Endothelial cell of umbilical vein (primary cell): ENCODE results near the gene FRMD4A. TPM values are rescaled to one million over a fixed set of nuclear protein-coding genes. Genes with fewer than 3 reads are reported as not detected.

ENCODE experiments used
- BruUV-seq: library from RNA; stranded (reverse); fragments of 400-500 nt; replicated peaks from 2 replicates; lab custom pipeline; 2021; lab: Mats Ljungman, UMichigan
- CTCF ChIA-PET: fragments of 300-600, 350-600 bp; sonication (Branson Sonifier 250); formaldehyde crosslinking; loops from one replicate; lab custom pipeline; 2021; ENCODE audit warnings: antibody characterized with exemption, inconsistent platforms; lab: Charles Lee
- POLR2A ChIA-PET: fragments of 300-600, 350-600 bp; sonication (Branson Sonifier 250); formaldehyde crosslinking; loops from one replicate; lab custom pipeline; 2021; ENCODE audit warnings: antibody characterized with exemption, inconsistent platforms; lab: Charles Lee
- DNase-seq: peaks from one replicate; pipeline ENCODE4 v3.0.0-alpha.2; 2011; ENCODE audit warnings: low read depth, low spot score
- FAIRE-seq: peaks from 2 replicates; lab custom pipeline; 2011; peaks lifted over from hg19 to GRCh38; lab: Jason Lieb, UNC
- H2AFZ ChIP-seq: 2 replicates; pipeline ENCODE4 v1.6.0; 2012; ENCODE audit warnings: low read depth, low read length, control low read depth, inconsistent platforms
- H3K27ac ChIP-seq: 2 replicates; pipeline ENCODE4 v1.5.1; 2011; ENCODE audit warnings: low read depth, mild to moderate bottlenecking, control low read depth, low read length, moderate library complexity; ENCODE audit not compliant: insufficient read depth
- H3K27me3 ChIP-seq, 2 experiments: 2 replicates each; pipeline versions ENCODE4 v1.6.0 to v1.6.1; 2011; ENCODE audit warnings: low read length in 2 of 2, mixed read lengths in 1 of 2; ENCODE audit not compliant: control insufficient read depth in 2 of 2, insufficient read depth in 2 of 2
- H3K36me3 ChIP-seq, 2 experiments: 2 replicates in 1 of 2; 3 replicates in 1 of 2; pipeline ENCODE4 v1.5.1; 2011; ENCODE audit warnings: low read length in 2 of 2, mild to moderate bottlenecking in 1 of 2, moderate library complexity in 1 of 2; ENCODE audit not compliant: control insufficient read depth in 2 of 2, insufficient read depth in 2 of 2; ENCODE audit errors: extremely low read depth in 1 of 2
- H3K4me1 ChIP-seq: 3 replicates; pipeline ENCODE4 v1.5.1; 2011; ENCODE audit warnings: mild to moderate bottlenecking, low read length; ENCODE audit not compliant: control insufficient read depth, insufficient read depth; ENCODE audit errors: extremely low read depth
- H3K4me2 ChIP-seq: 2 replicates; pipeline ENCODE4 v1.6.1; 2011; ENCODE audit warnings: low read length, control low read depth, mixed read lengths; ENCODE audit not compliant: insufficient read depth
- H3K4me3 ChIP-seq, 3 experiments: fragments of 200-600 bp in 1 of 3; sonication (generic), shearing (Covaris generic) in 1 of 3; replicated peaks in 1 of 3; 2 replicates each; pipeline ENCODE4 v1.5.1; 2011 to 2016; ENCODE audit warnings: control low read depth in 3 of 3, low read length in 3 of 3, mild to moderate bottlenecking in 2 of 3, inconsistent platforms in 1 of 3, low read depth in 1 of 3, moderate library complexity in 1 of 3; ENCODE audit not compliant: insufficient read depth in 1 of 3
- H3K79me2 ChIP-seq: 2 replicates; pipeline ENCODE4 v1.6.0; 2012; ENCODE audit warnings: low read length, inconsistent platforms; ENCODE audit not compliant: control insufficient read depth, insufficient read depth
- H3K9ac ChIP-seq: replicated peaks from 2 replicates; pipeline ENCODE3; 2011; ENCODE audit warnings: low read length, control low read depth; ENCODE audit not compliant: insufficient read depth; ENCODE audit errors: extremely low read depth
- H3K9me1 ChIP-seq: replicated peaks from 3 replicates; pipeline ENCODE4 v1.6.0; 2011; ENCODE audit warnings: mild to moderate bottlenecking, low read length; ENCODE audit not compliant: control insufficient read depth, insufficient read depth; ENCODE audit errors: extremely low read depth
- H3K9me3 ChIP-seq: replicated peaks from 2 replicates; pipeline ENCODE4 v1.5.1; 2012; ENCODE audit warnings: low read length, inconsistent platforms; ENCODE audit not compliant: control insufficient read depth, insufficient read depth
- H4K20me1 ChIP-seq: replicated peaks from 2 replicates; pipeline ENCODE3; 2011; ENCODE audit warnings: mild to moderate bottlenecking, low read length; ENCODE audit not compliant: control insufficient read depth, insufficient read depth; ENCODE audit errors: extremely low read depth
- EZH2 ChIP-seq: IDR thresholded peaks from 2 replicates; pipeline ENCODE4 v1.6.1; 2012; ENCODE audit warnings: borderline replicate concordance, low read depth, mild to moderate bottlenecking, moderate library complexity, low read length, inconsistent platforms; ENCODE audit not compliant: severe bottlenecking
- FOS ChIP-seq: IDR thresholded peaks from 2 replicates; pipeline ENCODE4 v1.6.1; 2011; ENCODE audit warnings: mild to moderate bottlenecking, low read length, moderate library complexity, borderline replicate concordance; ENCODE audit not compliant: insufficient read depth
- GATA2 ChIP-seq: IDR thresholded peaks from 2 replicates; pipeline ENCODE4 v1.7.0; 2011; ENCODE audit warnings: low read depth, mild to moderate bottlenecking, moderate library complexity, mixed read lengths, low read length; ENCODE audit not compliant: insufficient read length, insufficient read depth
- JUN ChIP-seq: IDR thresholded peaks from 2 replicates; pipeline ENCODE4 v1.6.1; 2011; ENCODE audit warnings: borderline replicate concordance, low read depth; ENCODE audit not compliant: insufficient read length, insufficient read depth
- MYC ChIP-seq: IDR thresholded peaks from one replicate; pipeline ENCODE4 v1.6.1; 2011; ENCODE audit warnings: mild to moderate bottlenecking, low read depth, low read length
- POLR2A ChIP-seq: IDR thresholded peaks from 2 replicates; pipeline ENCODE4 v1.6.1; 2012; ENCODE audit warnings: low read depth, mild to moderate bottlenecking, control low read depth, low read length
- POLR2AphosphoS5 ChIP-seq: IDR thresholded peaks from 2 replicates; pipeline ENCODE4 v1.6.1; 2012; ENCODE audit warnings: low read depth, mild to moderate bottlenecking, control low read depth, low read length, moderate library complexity; ENCODE audit not compliant: insufficient read depth
- dilution Hi-C: fragments of 300-500 bp; cut with MboI; formaldehyde crosslinking; loops from one replicate; pipeline ENCODE4 v1.15.0; 2019; ENCODE audit warnings: low sequenced_read_pairs; ENCODE audit not compliant: extremely low pct_ligation_motif_present
- intact Hi-C: fragments of 100-400 bp; cut with micrococcal nuclease; formaldehyde crosslinking; loops from one replicate; pipeline ENCODE4 v1.10.0; 2022
- polyA plus RNA-seq, 4 experiments: library from polyadenylated mRNA; depleted of rRNA in 3 of 4; stranded (reverse) in 3 of 4; unstranded in 1 of 4; fragments of >200 nt; gene quantifications; 2 replicates each; pipeline versions ENCODE4 v1.2.1 to v1.2.3, GENCODE V29; 2011 to 2012; ENCODE audit warnings: missing spikeins in 1 of 4
- total RNA-seq: library from RNA; stranded (reverse); gene quantifications from 2 replicates; pipeline ENCODE4 v1.2.3, GENCODE V29; 2021
- TF ChIP-seq, protein P1 (sequence below), 2 donors: IDR thresholded peaks; 1 replicate in 1 of 2; 2 replicates in 1 of 2; pipeline ENCODE4 v1.5.1; 2011; ENCODE audit warnings: low read length in 2 of 2, mild to moderate bottlenecking in 2 of 2, moderate library complexity in 2 of 2, control low read depth in 1 of 2, inconsistent platforms in 1 of 2, low read depth in 1 of 2; ENCODE audit not compliant: insufficient read depth in 1 of 2; ENCODE audit errors: extremely low read depth in 1 of 2
- TF ChIP-seq, protein P2 (sequence below): IDR thresholded peaks from 2 replicates; pipeline ENCODE4 v1.6.1; 2011; ENCODE audit not compliant: insufficient read depth, insufficient read length

FRMD4A gene
- total and polyA plus RNA-seq, 2 donors (not counting 3 experiments of a cell fraction or from before 2014, with no cell fraction given): 123 to 148 TPM

DNA sequence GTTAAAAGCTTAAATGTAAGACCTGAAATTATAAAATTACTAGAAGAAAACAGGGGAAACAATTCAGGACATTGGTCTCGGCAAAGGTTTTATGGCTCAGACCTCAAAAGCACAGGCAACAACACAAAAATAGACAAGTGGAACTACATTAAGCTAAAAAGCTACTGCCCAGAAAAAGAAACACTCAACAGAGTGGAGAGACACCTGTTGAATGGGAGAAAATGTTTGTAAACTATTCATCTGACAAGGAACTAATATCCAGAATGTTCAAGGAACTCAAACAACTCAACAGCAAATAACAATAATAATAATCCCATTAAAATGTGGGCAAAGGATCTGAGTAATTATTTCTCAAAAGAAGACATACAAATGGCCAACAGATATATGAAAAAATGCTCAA is 170.4 kb downstream of the FRMD4A start:
- H3K9ac ChIP-seq: no peak overlapping the region
- no peaks in the 10 kb centered on the region for H4K20me1 ChIP-seq
- no peak overlapping the region for H2AFZ ChIP-seq
- ChIA-PET POLR2A (no interaction called here), CTCF (interaction anchor here (1.0 to 1.7 kb wide), 4 partner anchors 11 to 36 kb away, joined by 3 to 4 read pairs (median 4); no protein-coding TSS in a partner anchor)
- no peaks in the 10 kb centered on the region for H3K4me1 ChIP-seq
- TF ChIP-seq EZH2 (no peak), MYC (no peak), POLR2AphosphoS5 (no peak), GATA2 (no peak), FOS (no peak), JUN (no peak), POLR2A (no peak)
- TF ChIP-seq, protein P1, sequence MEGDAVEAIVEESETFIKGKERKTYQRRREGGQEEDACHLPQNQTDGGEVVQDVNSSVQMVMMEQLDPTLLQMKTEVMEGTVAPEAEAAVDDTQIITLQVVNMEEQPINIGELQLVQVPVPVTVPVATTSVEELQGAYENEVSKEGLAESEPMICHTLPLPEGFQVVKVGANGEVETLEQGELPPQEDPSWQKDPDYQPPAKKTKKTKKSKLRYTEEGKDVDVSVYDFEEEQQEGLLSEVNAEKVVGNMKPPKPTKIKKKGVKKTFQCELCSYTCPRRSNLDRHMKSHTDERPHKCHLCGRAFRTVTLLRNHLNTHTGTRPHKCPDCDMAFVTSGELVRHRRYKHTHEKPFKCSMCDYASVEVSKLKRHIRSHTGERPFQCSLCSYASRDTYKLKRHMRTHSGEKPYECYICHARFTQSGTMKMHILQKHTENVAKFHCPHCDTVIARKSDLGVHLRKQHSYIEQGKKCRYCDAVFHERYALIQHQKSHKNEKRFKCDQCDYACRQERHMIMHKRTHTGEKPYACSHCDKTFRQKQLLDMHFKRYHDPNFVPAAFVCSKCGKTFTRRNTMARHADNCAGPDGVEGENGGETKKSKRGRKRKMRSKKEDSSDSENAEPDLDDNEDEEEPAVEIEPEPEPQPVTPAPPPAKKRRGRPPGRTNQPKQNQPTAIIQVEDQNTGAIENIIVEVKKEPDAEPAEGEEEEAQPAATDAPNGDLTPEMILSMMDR (IDR thresholded peaks at IDR 0.05; ENCODE audit: extremely low read depth in 1 of 2, insufficient read depth in 1 of 2, low read depth in 1 of 2, low read length in 2 of 2): no peak
- TF ChIP-seq, protein P2, sequence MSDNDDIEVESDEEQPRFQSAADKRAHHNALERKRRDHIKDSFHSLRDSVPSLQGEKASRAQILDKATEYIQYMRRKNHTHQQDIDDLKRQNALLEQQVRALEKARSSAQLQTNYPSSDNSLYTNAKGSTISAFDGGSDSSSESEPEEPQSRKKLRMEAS: no peak
- dilution Hi-C loops (no loop called here), intact Hi-C loops (loop anchor here (5.0 kb wide), 1 partner anchor 48 kb away; no protein-coding TSS in a partner anchor)
- H3K9me1 ChIP-seq: no peaks in the 10 kb centered on the region
- H3K79me2 ChIP-seq: no peaks in the 10 kb centered on the region
- no peak overlapping the region for H3K4me2 ChIP-seq
- no peak for DNase-seq
- FAIRE-seq: no peak
- no peaks in the 10 kb centered on the region for H3K36me3 ChIP-seq
- no peak overlapping the region for H3K27ac ChIP-seq
- H3K9me3 ChIP-seq: no peaks in the 10 kb centered on the region
- H3K4me3 ChIP-seq: no peak overlapping the region
- peaks cover 27 to 41% of the 10 kb centered on the region in 2 experiments for H3K27me3 ChIP-seq
- no TSS peak for BruUV-seq
